Astrocyte (in vitro differentiated cells and primary cell): Measurements from ENCODE around the gene OR51B6. TPM values are rescaled to one million over a fixed set of nuclear protein-coding genes. Genes with fewer than 3 reads are reported as not detected.

Experiments
- DNase-seq: peaks from one replicate; pipeline ENCODE4 v3.0.0-alpha.2; 2010; ENCODE audit warnings: low read depth
- FAIRE-seq: peaks from 2 replicates; lab custom pipeline; 2011; peaks lifted over from hg19 to GRCh38; lab: Jason Lieb, UNC
- H2AFZ ChIP-seq: 2 replicates; pipeline ENCODE4 v1.6.0; 2012; ENCODE audit warnings: low read depth, low read length, inconsistent platforms
- H3K27ac ChIP-seq: 2 replicates; pipeline ENCODE4 v1.5.1; 2011; ENCODE audit warnings: low read depth, low read length, inconsistent platforms
- H3K27me3 ChIP-seq: 2 replicates; pipeline ENCODE4 v1.6.0; 2011; ENCODE audit warnings: low read length, inconsistent platforms; ENCODE audit not compliant: insufficient read depth
- H3K36me3 ChIP-seq: 2 replicates; pipeline ENCODE4 v1.5.1; 2011; ENCODE audit warnings: low read length, inconsistent platforms; ENCODE audit not compliant: insufficient read depth
- H3K4me1 ChIP-seq: 2 replicates; pipeline ENCODE4 v1.5.1; 2011; ENCODE audit warnings: low read length, inconsistent platforms; ENCODE audit not compliant: insufficient read depth
- H3K4me2 ChIP-seq: 2 replicates; pipeline ENCODE4 v1.6.0; 2012; ENCODE audit warnings: low read length, inconsistent platforms
- H3K4me3 ChIP-seq: 2 replicates; pipeline ENCODE4 v1.5.1; 2011; ENCODE audit warnings: low read depth, mild to moderate bottlenecking, low read length, inconsistent platforms; ENCODE audit not compliant: insufficient read depth
- H3K79me2 ChIP-seq: 2 replicates; pipeline ENCODE4 v1.6.0; 2012; ENCODE audit warnings: mild to moderate bottlenecking, low read length, inconsistent platforms; ENCODE audit not compliant: insufficient read depth
- H3K9ac ChIP-seq: 2 replicates; pipeline ENCODE4 v1.6.0; 2012; ENCODE audit warnings: mild to moderate bottlenecking, low read length, inconsistent platforms
- H3K9me3 ChIP-seq: 2 replicates; pipeline ENCODE4 v1.5.1; 2012; ENCODE audit warnings: low read depth, mild to moderate bottlenecking, low read length, inconsistent platforms; ENCODE audit not compliant: insufficient read depth
- H4K20me1 ChIP-seq: 2 replicates; pipeline ENCODE4 v1.6.0; 2012; ENCODE audit warnings: low read length, inconsistent platforms; ENCODE audit not compliant: insufficient read depth
- H3K27ac Mint-ChIP-seq: one replicate; pipeline ENCODE4 v1.8.0; 2021; ENCODE audit warnings: mild to moderate bottlenecking, mixed read lengths; ENCODE audit not compliant: unreplicated experiment
- H3K27me3 Mint-ChIP-seq: one replicate; pipeline ENCODE4 v1.8.0; 2021; ENCODE audit warnings: low read depth, mixed read lengths; ENCODE audit not compliant: unreplicated experiment
- H3K36me3 Mint-ChIP-seq: one replicate; pipeline ENCODE4 v1.8.0; 2021; ENCODE audit warnings: low read depth, mixed read lengths; ENCODE audit not compliant: unreplicated experiment
- H3K4me1 Mint-ChIP-seq: one replicate; pipeline ENCODE4 v1.8.0; 2021; ENCODE audit warnings: low read depth, mixed read lengths; ENCODE audit not compliant: unreplicated experiment
- H3K4me3 Mint-ChIP-seq: one replicate; pipeline ENCODE4 v1.8.0; 2021; ENCODE audit warnings: mild to moderate bottlenecking, moderate library complexity, mixed read lengths; ENCODE audit not compliant: unreplicated experiment
- H3K9me3 Mint-ChIP-seq: one replicate; pipeline ENCODE4 v1.8.0; 2021; ENCODE audit warnings: mild to moderate bottlenecking, mixed read lengths; ENCODE audit not compliant: unreplicated experiment
- EZH2 ChIP-seq: IDR thresholded peaks from 2 replicates; pipeline ENCODE4 v1.6.1; 2012; ENCODE audit warnings: mild to moderate bottlenecking, low read length, inconsistent platforms; ENCODE audit not compliant: insufficient read depth
- total RNA-seq: library from RNA; stranded (reverse); gene quantifications from 2 replicates; pipeline ENCODE4 v1.2.1, GENCODE V29; 2021
- TF ChIP-seq, protein P1 (sequence below): IDR thresholded peaks from 2 replicates; pipeline ENCODE4 v1.5.1; 2011; ENCODE audit warnings: low read depth, mild to moderate bottlenecking, inconsistent platforms, low read length, moderate library complexity; ENCODE audit not compliant: insufficient read depth

The OR51B6 gene
- total RNA-seq, 1 donor from 2014 or later = not detected

DNA sequence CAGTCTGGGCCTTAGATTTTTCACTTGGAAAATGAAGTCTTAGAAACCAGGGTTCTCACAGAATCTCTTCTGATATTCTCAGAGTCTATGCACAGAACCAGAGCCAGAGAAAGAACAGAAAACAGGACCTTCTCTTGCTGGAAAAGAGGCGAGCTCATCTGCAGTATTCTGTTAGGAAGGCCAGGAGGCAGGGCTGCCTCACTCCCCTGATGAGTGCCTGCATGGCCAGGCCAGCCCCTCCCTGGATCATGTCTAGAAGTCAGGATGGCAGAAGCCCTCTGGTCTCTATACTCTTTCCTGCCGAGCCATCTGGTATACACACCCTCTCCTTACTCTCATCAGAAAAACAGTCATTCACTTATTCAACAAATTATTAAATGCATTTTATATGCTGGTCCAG lies 33.0 kb downstream of the OR51B6 start:
- Histone ChIP-seq H3K9ac (no peak overlapping the region), H3K4me3 (no peak overlapping the region), H3K36me3 (no peaks in the 10 kb centered on the region), H3K4me1 (no peaks in the 10 kb centered on the region), H3K27me3 (no peaks in the 10 kb centered on the region), H3K4me2 (no peak overlapping the region), H2AFZ (no peak overlapping the region), H3K27ac (no peak overlapping the region), H3K9me3 (no peaks in the 10 kb centered on the region), H3K79me2 (no peaks in the 10 kb centered on the region), H4K20me1 (no peaks in the 10 kb centered on the region)
- Mint-ChIP-seq H3K27me3 (no peaks in the 10 kb centered on the region), H3K27ac (no peak overlapping the region), H3K4me3 (no peak overlapping the region), H3K4me1 (no peaks in the 10 kb centered on the region), H3K36me3 (no peaks in the 10 kb centered on the region), H3K9me3 (no peaks in the 10 kb centered on the region)
- FAIRE-seq (no peak), DNase-seq (no peak)
- TF ChIP-seq EZH2 = no peak
- TF ChIP-seq, protein P1, sequence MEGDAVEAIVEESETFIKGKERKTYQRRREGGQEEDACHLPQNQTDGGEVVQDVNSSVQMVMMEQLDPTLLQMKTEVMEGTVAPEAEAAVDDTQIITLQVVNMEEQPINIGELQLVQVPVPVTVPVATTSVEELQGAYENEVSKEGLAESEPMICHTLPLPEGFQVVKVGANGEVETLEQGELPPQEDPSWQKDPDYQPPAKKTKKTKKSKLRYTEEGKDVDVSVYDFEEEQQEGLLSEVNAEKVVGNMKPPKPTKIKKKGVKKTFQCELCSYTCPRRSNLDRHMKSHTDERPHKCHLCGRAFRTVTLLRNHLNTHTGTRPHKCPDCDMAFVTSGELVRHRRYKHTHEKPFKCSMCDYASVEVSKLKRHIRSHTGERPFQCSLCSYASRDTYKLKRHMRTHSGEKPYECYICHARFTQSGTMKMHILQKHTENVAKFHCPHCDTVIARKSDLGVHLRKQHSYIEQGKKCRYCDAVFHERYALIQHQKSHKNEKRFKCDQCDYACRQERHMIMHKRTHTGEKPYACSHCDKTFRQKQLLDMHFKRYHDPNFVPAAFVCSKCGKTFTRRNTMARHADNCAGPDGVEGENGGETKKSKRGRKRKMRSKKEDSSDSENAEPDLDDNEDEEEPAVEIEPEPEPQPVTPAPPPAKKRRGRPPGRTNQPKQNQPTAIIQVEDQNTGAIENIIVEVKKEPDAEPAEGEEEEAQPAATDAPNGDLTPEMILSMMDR = no peak

DNA sequence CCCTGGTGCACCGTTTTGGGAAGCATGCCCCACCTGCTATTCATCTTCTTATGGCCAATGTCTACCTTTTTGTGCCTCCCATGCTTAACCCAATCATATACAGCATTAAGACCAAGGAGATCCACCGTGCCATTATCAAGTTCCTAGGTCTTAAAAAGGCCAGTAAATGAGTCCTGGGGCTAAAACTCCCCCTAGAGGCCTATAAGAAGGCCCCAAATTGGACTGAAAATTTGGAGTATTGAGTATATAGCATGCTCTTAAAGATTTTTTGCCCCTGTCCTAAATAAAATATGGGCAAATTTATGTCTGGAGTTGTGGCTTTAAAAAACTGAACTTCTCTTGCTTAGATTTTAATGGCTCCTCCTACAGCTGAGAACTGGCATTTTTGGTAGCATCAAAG lies 38.9 kb downstream of the OR51B6 start:
- Mint-ChIP-seq H3K36me3 (no peaks in the 10 kb centered on the region), H3K27ac (no peak overlapping the region), H3K9me3 (no peaks in the 10 kb centered on the region), H3K4me3 (no peak overlapping the region), H3K27me3 (no peaks in the 10 kb centered on the region), H3K4me1 (no peaks in the 10 kb centered on the region)
- DNase-seq = no peak
- H4K20me1 ChIP-seq = no peaks in the 10 kb centered on the region
- no peak overlapping the region for H3K27ac ChIP-seq
- no peaks in the 10 kb centered on the region for H3K27me3 ChIP-seq
- no peaks in the 10 kb centered on the region for H3K4me1 ChIP-seq
- no peak overlapping the region for H3K9ac ChIP-seq
- TF ChIP-seq EZH2 = no peak
- TF ChIP-seq, protein P1 = no peak
- no peaks in the 10 kb centered on the region for H3K36me3 ChIP-seq
- no peaks in the 10 kb centered on the region for H3K79me2 ChIP-seq
- no peak overlapping the region for H3K4me2 ChIP-seq
- H3K4me3 ChIP-seq = no peak overlapping the region
- no peak for FAIRE-seq
- H3K9me3 ChIP-seq = no peaks in the 10 kb centered on the region
- H2AFZ ChIP-seq = no peak overlapping the region

DNA sequence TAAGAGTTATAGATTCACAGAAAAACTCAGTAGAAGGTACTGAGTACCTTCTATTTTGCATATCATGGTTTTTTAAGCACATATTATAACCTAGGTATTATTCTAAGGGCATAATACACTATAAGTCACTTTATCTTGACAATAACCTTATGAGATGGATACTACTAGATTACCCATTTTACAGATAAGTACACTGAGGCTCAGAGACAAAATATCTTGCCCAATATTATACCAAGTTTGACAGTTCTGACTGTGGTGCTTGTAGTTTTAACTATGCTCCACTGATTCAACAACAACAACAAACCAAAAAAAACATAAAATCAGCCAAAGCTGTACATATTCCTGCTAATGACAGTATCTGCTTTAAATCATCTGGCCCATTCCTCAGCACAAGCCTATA lies 42.8 kb downstream of the OR51B6 start:
- Mint-ChIP-seq H3K4me3 (no peak overlapping the region), H3K27me3 (peaks cover 2% of the 10 kb centered on the region), H3K9me3 (no peaks in the 10 kb centered on the region), H3K27ac (no peak overlapping the region), H3K36me3 (no peaks in the 10 kb centered on the region), H3K4me1 (no peaks in the 10 kb centered on the region)
- Histone ChIP-seq H3K79me2 (no peaks in the 10 kb centered on the region), H3K4me3 (no peak overlapping the region), H4K20me1 (no peaks in the 10 kb centered on the region), H3K9me3 (no peaks in the 10 kb centered on the region), H3K4me2 (no peak overlapping the region), H3K36me3 (no peaks in the 10 kb centered on the region), H3K9ac (no peak overlapping the region), H3K27ac (no peak overlapping the region), H3K27me3 (no peaks in the 10 kb centered on the region), H2AFZ (no peak overlapping the region), H3K4me1 (no peaks in the 10 kb centered on the region)
- DNase-seq = no peak
- no peak for FAIRE-seq
- no peak for TF ChIP-seq EZH2
- TF ChIP-seq, protein P1 = no peak
